SK-N-DZ (cell line): ENCODE results near the gene SERTM2. TPM values are rescaled to one million over a fixed set of nuclear protein-coding genes. Genes with fewer than 3 reads are reported as not detected.
"Not testable (repeated sequence)": the region's sequence is repeated elsewhere in the genome, so short reads cannot be mapped to it uniquely, and the experiment has no call there.

ENCODE experiments used
- DNase-seq: peaks from one replicate; pipeline ENCODE4 v3.0.0-alpha.2; 2015; ENCODE audit warnings: low spot score
- polyA plus RNA-seq, 2 experiments: library from polyadenylated mRNA; depleted of rRNA; stranded (reverse); fragments of >200 nt; gene quantifications; 2 replicates each; pipeline ENCODE4 v1.2.3, GENCODE V29; 2014

The SERTM2 gene
- polyA plus RNA-seq (2014; cell fraction: cytosol; rRNA removed), result 1.4 and 1.5 TPM in 2 replicates
- 2.0 and 2.2 TPM in 2 replicates for polyA plus RNA-seq (2014; cell fraction: nucleus; rRNA removed)

- peak; percentile 18 for DNase-seq
Observed at GRCh38 chrX:111511477-111511876, at the start of gene SERTM2. TSS of gene SERTM2 (plus strand) at chrX:111511645. CDS start at chrX:111518858, 7,213 bp downstream.

GRCh38 chrX:111465669-111466068 lies 45.8 kb upstream of the SERTM2 start:
- no peak for DNase-seq

GRCh38 chrX:111467896-111468295 lies 43.5 kb upstream of the SERTM2 start:
- no peak for DNase-seq

- no peak for DNase-seq
Observed at GRCh38 chrX:111470681-111471403, 40.6 kb upstream of the SERTM2 start.

- DNase-seq, result no peak
Observed at GRCh38 chrX:111481896-111482295, 29.5 kb upstream of the SERTM2 start.

- DNase-seq, result peak; percentile 65
Observed at GRCh38 chrX:111483135-111483534, 28.3 kb upstream of the SERTM2 start.

GRCh38 chrX:111483881-111484280 lies 27.6 kb upstream of the SERTM2 start:
- DNase-seq, result no peak

GRCh38 chrX:111490688-111491087 lies 20.8 kb upstream of the SERTM2 start:
- DNase-seq, result peak; percentile 88

GRCh38 chrX:111492085-111492484 lies 19.4 kb upstream of the SERTM2 start:
- DNase-seq, result peak; percentile 83

GRCh38 chrX:111498538-111499103 lies 12.8 kb upstream of the SERTM2 start:
- no peak for DNase-seq

- DNase-seq, result no peak
Observed at GRCh38 chrX:111503485-111503993, 7.9 kb upstream of the SERTM2 start.

- no peak for DNase-seq
Observed at GRCh38 chrX:111504941-111505340, 6.5 kb upstream of the SERTM2 start.

GRCh38 chrX:111505783-111506182 lies 5.7 kb upstream of the SERTM2 start:
- no peak for DNase-seq

GRCh38 chrX:111506826-111507225 lies 4.6 kb upstream of the SERTM2 start:
- no peak for DNase-seq

- DNase-seq, result no peak
Observed at GRCh38 chrX:111507933-111508332, 3.5 kb upstream of the SERTM2 start.

GRCh38 chrX:111515298-111515697 lies 3.9 kb downstream of the SERTM2 start:
- no peak for DNase-seq

- DNase-seq, result no peak
Observed at GRCh38 chrX:111518667-111519066, 7.2 kb downstream of the SERTM2 start.

GRCh38 chrX:111519215-111519614 lies 7.8 kb downstream of the SERTM2 start:
- peak; percentile 30 for DNase-seq

- DNase-seq, result peak; percentile 10
Observed at GRCh38 chrX:111520506-111520905, 9.1 kb downstream of the SERTM2 start.

- DNase-seq, result no peak
Observed at GRCh38 chrX:111521169-111521568, 9.7 kb downstream of the SERTM2 start.

- DNase-seq, result no peak
Observed at GRCh38 chrX:111543212-111543741, 31.8 kb downstream of the SERTM2 start.

- not testable (repeated sequence) for DNase-seq
Observed at GRCh38 chrX:111549235-111549634, 37.8 kb downstream of the SERTM2 start.
